ENCODE results near the gene PIP4K2B.

The PIP4K2B gene

GRCh38 chr17:38743556-38744171 is 55.7 kb downstream of the PIP4K2B start:
- DNase-seq = no peak

GRCh38 chr17:38742411-38743308 is 56.7 kb downstream of the PIP4K2B start:
- DNase-seq = no peak

GRCh38 chr17:38741921-38742410 is 57.4 kb downstream of the PIP4K2B start:
- no peak for DNase-seq

GRCh38 chr17:38741461-38741860 is 57.9 kb downstream of the PIP4K2B start:
- DNase-seq = no peak

GRCh38 chr17:38740806-38741205 is 58.5 kb downstream of the PIP4K2B start:
- no peak for DNase-seq

GRCh38 chr17:38740044-38740443 is 59.3 kb downstream of the PIP4K2B start:
- no peak for DNase-seq

GRCh38 chr17:38739305-38739704 is 60.1 kb downstream of the PIP4K2B start:
- DNase-seq = no peak

- no peak for DNase-seq
These were observed 60.7 kb downstream of the PIP4K2B start for GRCh38 chr17:38738686-38739085.

GRCh38 chr17:38738007-38738662 is 61.2 kb downstream of the PIP4K2B start:
- no peak for DNase-seq

GRCh38 chr17:38735161-38735997 is 64.0 kb downstream of the PIP4K2B start:
- peak; percentile 67 to 80 for DNase-seq

GRCh38 chr17:38733982-38734973 is 65.1 kb downstream of the PIP4K2B start:
- peak in 1 of 2 experiments; percentile 39 for DNase-seq

GRCh38 chr17:38733282-38733981 is 65.9 kb downstream of the PIP4K2B start:
- no peak for DNase-seq

- no peak for DNase-seq
These were observed 66.7 kb downstream of the PIP4K2B start for GRCh38 chr17:38732376-38733281.

- no peak for DNase-seq
These were observed 67.6 kb downstream of the PIP4K2B start for GRCh38 chr17:38731526-38732294.

GRCh38 chr17:38730526-38731379 is 68.6 kb downstream of the PIP4K2B start:
- no peak for DNase-seq

- peak; percentile 83 to 87 for DNase-seq
These were observed 69.3 kb downstream of the PIP4K2B start, which contains the start of gene CISD3 for GRCh38 chr17:38729886-38730525. CISD3 (plus strand) TSS chr17:38730341; CDS start chr17:38730359, 18 bp downstream.

GRCh38 chr17:38729368-38729885 is 69.9 kb downstream of the PIP4K2B start:
- no peak for DNase-seq
